Small intestine (tissue), 7 donors: ENCODE measurements around the gene FAM43A. TPM values are rescaled to one million over a fixed set of nuclear protein-coding genes. Genes with fewer than 3 reads are reported as not detected.

Source experiments
- DNase-seq, 2 donors: peaks; one replicate each; pipeline versions ENCODE4 v3.0.0 to v3.0.0-alpha.2; 2013
- FAIRE-seq: peaks from 2 replicates; lab custom pipeline; 2012; peaks lifted over from hg19 to GRCh38; lab: Jason Lieb, UNC
- H3K27ac ChIP-seq, 3 donors: one replicate each; pipeline ENCODE4 v1.5.1; 2013; ENCODE audit warnings: low read length in 2 of 3, mild to moderate bottlenecking in 2 of 3, control low read depth in 1 of 3, inconsistent platforms in 1 of 3, low read depth in 1 of 3, moderate library complexity in 1 of 3
- H3K27me3 ChIP-seq, 3 donors: one replicate each; pipeline ENCODE4 v1.6.1; 2013; ENCODE audit warnings: low read length in 3 of 3, inconsistent platforms in 1 of 3; ENCODE audit not compliant: control insufficient read depth in 3 of 3, insufficient read depth in 3 of 3
- H3K36me3 ChIP-seq, 3 donors: one replicate each; pipeline ENCODE4 v1.6.1; 2013; ENCODE audit warnings: low read length in 3 of 3, inconsistent platforms in 1 of 3, low read depth in 1 of 3, mild to moderate bottlenecking in 1 of 3, moderate library complexity in 1 of 3; ENCODE audit not compliant: control insufficient read depth in 3 of 3, insufficient read depth in 2 of 3
- H3K4me1 ChIP-seq, 3 donors: one replicate each; pipeline ENCODE4 v1.6.1; 2013; ENCODE audit warnings: low read length in 2 of 3, inconsistent platforms in 1 of 3, low read depth in 1 of 3, mild to moderate bottlenecking in 1 of 3, moderate library complexity in 1 of 3; ENCODE audit not compliant: control insufficient read depth in 3 of 3, insufficient read depth in 2 of 3
- H3K4me3 ChIP-seq, 3 donors: one replicate each; pipeline ENCODE4 v1.5.1; 2013; ENCODE audit warnings: low read length in 3 of 3, control low read depth in 1 of 3, inconsistent platforms in 1 of 3, low read depth in 1 of 3, mild to moderate bottlenecking in 1 of 3, moderate library complexity in 1 of 3
- H3K9me3 ChIP-seq, 2 donors: one replicate each; pipeline ENCODE4 v1.6.1; 2013; ENCODE audit warnings: low read depth in 1 of 2, low read length in 1 of 2; ENCODE audit not compliant: control insufficient read depth in 2 of 2, insufficient read depth in 1 of 2
- WGBS, 3 donors: extraction: QIAGEN DNeasy Blood & Tissue Kit; methylation state at CpG; one replicate each; pipeline ENCODE4 v1.1.7; 2013; 5-methylcytosine and 5-hydroxymethylcytosine counted together
- polyA plus RNA-seq, 4 donors: library from polyadenylated mRNA; stranded (reverse) in 3 of 4; unstranded in 1 of 4; fragments of 200-250 nt in 3 of 4; fragments of 120-200 nt in 1 of 4; gene quantifications; one replicate each; pipeline versions ENCODE4 v1.2.1 to v1.2.3, GENCODE V29; 2013
- donor health status: healthy with polysubstance abuse.
- donor health status: control.
- donor health status: control.
- donor health status: Bipolar disorder and iron deficiency.
- donor health status: healthy.

FAM43A gene
- polyA plus RNA-seq, 4 donors: 0.45 to 9.8 (median 2.1) TPM

- Histone ChIP-seq H3K9me3 (no peaks in the 10 kb centered on the region), H3K27ac (no peak overlapping the region), H3K4me1 (no peaks in the 10 kb centered on the region), H3K36me3 (no peaks in the 10 kb centered on the region), H3K27me3 (no peaks in the 10 kb centered on the region), H3K4me3 (no peak overlapping the region)
- DNase-seq: no peak
- WGBS, 3 donors: 76 to 84% (median 80%) methylated on average over 6 of the region's 6 CpGs
- no peak for FAIRE-seq
These were observed 28.9 kb downstream of the FAM43A start for GRCh38 chr3:194714564-194714963.

DNA sequence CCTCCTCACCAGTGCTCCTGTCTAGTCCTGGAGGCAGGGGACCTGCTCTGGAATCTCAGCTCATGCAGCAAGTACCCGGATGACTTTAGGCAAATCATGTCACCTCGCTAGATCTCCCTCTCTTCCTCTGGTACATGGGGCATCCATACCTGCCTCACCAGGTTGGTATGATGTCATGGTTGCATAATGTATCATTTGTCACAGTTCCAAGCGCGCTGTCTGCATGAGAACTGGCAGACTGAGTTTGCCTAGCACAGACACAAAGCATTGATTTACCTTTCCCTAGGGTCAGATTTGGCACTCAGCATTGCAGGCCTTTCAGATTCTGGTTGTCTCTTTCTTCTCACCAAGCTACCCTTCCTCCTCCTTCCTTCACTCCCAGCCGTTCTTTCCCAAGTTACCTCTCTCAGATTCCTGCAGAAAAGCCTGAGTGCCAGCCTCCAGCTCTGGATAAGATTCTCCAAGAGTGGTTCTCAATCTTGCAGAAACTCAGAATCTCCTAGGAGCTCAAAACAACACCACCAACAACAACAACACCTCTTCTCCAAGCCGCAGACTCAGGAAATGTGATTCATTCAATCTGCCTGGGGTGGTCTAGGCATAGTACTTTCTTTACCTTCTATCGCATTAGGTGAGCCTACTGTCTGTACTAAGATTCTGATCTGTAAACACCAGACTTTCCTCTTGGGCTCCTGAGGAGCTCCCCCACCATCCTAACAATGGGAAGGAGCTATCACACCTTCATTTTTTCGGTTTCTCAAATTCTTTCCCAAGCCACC, 29.5 kb downstream of the FAM43A start:
- 83 to 85% (median 84%) methylated on average over 8 of the region's 8 CpGs for WGBS, 3 donors
- no peak for DNase-seq
- FAIRE-seq: no peak

DNA sequence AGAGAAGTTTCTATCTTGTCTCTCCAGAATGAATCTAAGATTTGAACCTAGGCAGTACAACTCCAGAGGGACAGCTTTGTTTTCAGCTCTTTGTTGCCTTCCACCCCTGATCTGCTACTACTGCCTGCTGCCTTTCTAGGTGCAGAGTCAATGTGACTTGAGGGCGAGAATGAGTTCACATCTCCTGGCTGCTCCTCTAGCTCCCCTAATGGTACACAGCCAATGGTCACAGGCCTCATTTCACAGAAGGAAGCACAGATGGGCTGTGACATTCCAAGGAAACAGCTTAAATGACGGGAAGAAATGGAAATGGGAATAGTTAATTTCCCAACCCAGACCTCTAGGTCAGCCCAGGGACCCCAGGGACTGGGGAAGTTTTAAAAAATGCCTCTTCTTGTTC, 32.4 kb downstream of the FAM43A start:
- peaks cover 0 to 11% (median 2%) of the 10 kb centered on the region in 3 donors for H3K4me1 ChIP-seq
- no peaks in the 10 kb centered on the region for H3K27me3 ChIP-seq
- WGBS, 3 donors: 83 to 87% (median 84%) methylated on average over 2 of the region's 2 CpGs
- no peak overlapping the region for H3K27ac ChIP-seq
- no peak for DNase-seq
- no peak overlapping the region for H3K4me3 ChIP-seq
- H3K36me3 ChIP-seq: no peaks in the 10 kb centered on the region
- no peak for FAIRE-seq
- H3K9me3 ChIP-seq: no peaks in the 10 kb centered on the region

More for the DNA sequence above, 29.5 kb downstream of the FAM43A start:
- H3K4me3 ChIP-seq: no peak overlapping the region
- no peaks in the 10 kb centered on the region for H3K27me3 ChIP-seq
- H3K27ac ChIP-seq: no peak overlapping the region
- H3K9me3 ChIP-seq: no peaks in the 10 kb centered on the region
- no peaks in the 10 kb centered on the region for H3K36me3 ChIP-seq
- no peaks in the 10 kb centered on the region for H3K4me1 ChIP-seq

GRCh38 chr3:194720048-194720447, 34.4 kb downstream of the FAM43A start:
- 82 to 92% (median 84%) methylated on average over 6 of the region's 6 CpGs for WGBS, 3 donors
- FAIRE-seq (no peak), DNase-seq (no peak)
- Histone ChIP-seq H3K4me3 (no peak overlapping the region), H3K36me3 (no peaks in the 10 kb centered on the region), H3K4me1 (peaks cover 2 to 24% (median 4%) of the 10 kb centered on the region in 3 donors), H3K27ac (no peak overlapping the region), H3K9me3 (no peaks in the 10 kb centered on the region), H3K27me3 (no peaks in the 10 kb centered on the region)

- Histone ChIP-seq H3K27me3 (no peaks in the 10 kb centered on the region), H3K27ac (peak overlapping the region in 1 of 3 donors; percentile 83), H3K9me3 (no peaks in the 10 kb centered on the region), H3K4me1 (peaks cover 2 to 24% (median 4%) of the 10 kb centered on the region in 3 donors), H3K36me3 (no peaks in the 10 kb centered on the region), H3K4me3 (no peak overlapping the region)
- no peak for DNase-seq
- 51 to 71% (median 64%) methylated on average over 7 of the region's 7 CpGs for WGBS, 3 donors
- FAIRE-seq: no peak
These were observed 38.3 kb downstream of the FAM43A start for GRCh38 chr3:194723846-194724618.

DNA sequence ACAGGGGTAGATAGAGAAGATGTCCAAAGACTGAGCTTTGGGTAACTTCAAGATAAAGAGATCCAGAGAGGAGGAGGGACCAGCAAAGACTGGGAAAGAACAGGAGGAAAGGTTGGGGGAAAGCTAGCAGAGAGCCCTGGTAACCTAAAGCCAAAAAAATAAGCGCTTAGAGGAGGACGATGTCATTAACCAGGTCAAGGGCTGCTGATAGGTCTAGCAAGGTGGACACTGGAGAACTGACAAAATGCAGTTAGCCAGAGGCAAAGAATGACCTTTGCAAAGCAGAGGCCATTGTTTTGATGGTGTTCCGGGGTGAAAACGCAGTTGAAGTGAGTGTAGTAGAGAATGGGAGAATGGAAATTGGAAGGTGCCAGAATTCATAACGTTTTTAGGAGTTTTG, 39.7 kb downstream of the FAM43A start:
- DNase-seq: no peak
- Histone ChIP-seq H3K4me3 (no peak overlapping the region), H3K36me3 (no peaks in the 10 kb centered on the region), H3K27me3 (no peaks in the 10 kb centered on the region), H3K27ac (no peak overlapping the region), H3K4me1 (peaks cover 2 to 28% (median 4%) of the 10 kb centered on the region in 3 donors), H3K9me3 (no peaks in the 10 kb centered on the region)
- no peak for FAIRE-seq
- WGBS, 3 donors: 74 to 88% (median 81%) methylated on average over 5 of the region's 5 CpGs

DNA sequence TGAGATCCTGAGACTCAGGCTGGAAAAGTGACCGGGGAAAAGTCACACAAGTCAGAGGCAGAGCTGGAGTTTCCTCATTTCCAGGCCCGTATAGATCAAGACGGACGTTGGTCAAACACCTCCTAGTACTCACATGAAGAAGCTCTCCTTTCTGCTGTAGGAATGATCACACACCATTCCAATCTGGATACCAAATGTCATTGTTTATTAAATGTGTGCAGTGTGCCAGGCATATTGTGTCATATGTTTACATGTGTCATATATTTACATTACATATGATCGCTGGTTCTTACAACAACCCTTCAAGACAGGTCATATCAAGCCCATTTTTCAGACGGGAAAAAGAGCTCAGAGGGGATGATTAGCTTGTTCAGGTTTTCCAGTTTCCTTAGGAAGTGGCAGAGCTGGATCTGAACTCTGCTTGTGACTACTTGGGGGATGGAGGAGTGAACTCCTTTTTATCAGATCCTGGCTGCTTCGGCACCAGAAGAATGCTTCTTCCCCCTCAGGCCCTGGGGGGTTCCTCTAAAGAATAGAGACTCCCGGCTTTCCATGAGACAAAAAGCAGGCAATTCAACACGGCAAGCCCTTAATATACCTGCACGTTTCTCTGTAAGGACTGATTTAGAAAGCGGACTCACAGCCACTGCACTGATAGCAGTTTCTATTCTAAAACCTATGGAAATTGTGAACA, 41.9 kb downstream of the FAM43A start:
- no peaks in the 10 kb centered on the region for H3K9me3 ChIP-seq
- FAIRE-seq (no peak), DNase-seq (no peak)
- no peaks in the 10 kb centered on the region for H3K27me3 ChIP-seq
- WGBS, 3 donors: 76 to 83% (median 81%) methylated on average over 11 of the region's 11 CpGs
- H3K4me1 ChIP-seq: peaks cover 2 to 20% (median 4%) of the 10 kb centered on the region in 3 donors
- H3K36me3 ChIP-seq: no peaks in the 10 kb centered on the region
- no peak overlapping the region for H3K4me3 ChIP-seq
- no peak overlapping the region for H3K27ac ChIP-seq

DNA sequence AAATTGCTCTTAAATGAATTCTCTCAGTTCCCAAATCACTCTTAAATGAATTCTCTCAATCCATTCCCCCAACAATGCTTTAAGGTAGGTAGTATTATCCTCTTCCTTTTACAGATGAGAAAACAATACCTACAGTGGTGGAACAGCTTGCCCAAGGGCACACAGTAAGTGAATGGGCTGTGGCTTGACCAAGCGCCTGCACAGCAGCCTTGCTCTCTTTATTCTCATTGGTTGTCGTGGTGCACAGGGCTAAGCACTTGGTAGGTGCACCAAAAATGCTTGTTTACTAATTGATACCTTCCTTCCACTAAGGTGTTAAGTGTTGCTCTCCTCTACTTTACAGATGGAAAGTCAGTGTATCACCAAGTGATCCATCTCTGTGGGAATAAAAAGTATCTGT, 43.3 kb downstream of the FAM43A start:
- DNase-seq: no peak
- H3K27me3 ChIP-seq: no peaks in the 10 kb centered on the region
- no peak overlapping the region for H3K4me3 ChIP-seq
- H3K4me1 ChIP-seq: peaks cover 0 to 10% (median 0%) of the 10 kb centered on the region in 3 donors
- H3K9me3 ChIP-seq: no peaks in the 10 kb centered on the region
- H3K36me3 ChIP-seq: no peaks in the 10 kb centered on the region
- WGBS, 3 donors: 89 to 96% (median 95%) methylated on average over 2 of the region's 2 CpGs
- H3K27ac ChIP-seq: no peak overlapping the region
- FAIRE-seq: no peak
